ENCODE measurements around the gene SMIM45.

The SMIM45 gene

GRCh38 chr22:41963453-41964111, 11.6 kb downstream of the SMIM45 start:
- H3K4me3 ChIP-seq (ENCODE audit: low read depth, low read length, poor library complexity, severe bottlenecking) = no peak overlapping the region
- H2AFZ ChIP-seq (ENCODE audit: low read length) = no peak overlapping the region
- no peaks in the 10 kb centered on the region for H3K36me3 ChIP-seq (ENCODE audit: insufficient read depth, low read length)
- no peaks in the 10 kb centered on the region for H4K20me1 ChIP-seq (ENCODE audit: insufficient read depth, low read length)
- H3K79me2 ChIP-seq (ENCODE audit: insufficient read depth, low read length) = no peaks in the 10 kb centered on the region
- no peaks in the 10 kb centered on the region for H3K9me2 ChIP-seq (ENCODE audit: low read depth, low read length)
- H3K4me2 ChIP-seq (ENCODE audit: low read length) = no peak overlapping the region
- no peaks in the 10 kb centered on the region for H3F3A ChIP-seq (ENCODE audit: insufficient read depth, low read length)
- no peaks in the 10 kb centered on the region for H3K27me3 ChIP-seq (ENCODE audit: insufficient read depth, low read length)
- H3K9me3 ChIP-seq (ENCODE audit: low read length) = no peaks in the 10 kb centered on the region
- H3K27ac ChIP-seq (ENCODE audit: low read depth, low read length, poor library complexity, severe bottlenecking) = no peak overlapping the region
- TF ChIP-seq EZH2 (IDR thresholded peaks at IDR 0.05; ENCODE audit: borderline replicate concordance, low read length) (no peak), CTCF (IDR thresholded peaks at IDR 0.05; ENCODE audit: low read length) (no peak)
- peaks cover 12% of the 10 kb centered on the region for H3K4me1 ChIP-seq (ENCODE audit: insufficient read depth, low read length, severe bottlenecking)
- H3K9ac ChIP-seq (ENCODE audit: low read length) = no peak overlapping the region

GRCh38 chr22:41964112-41964491, 12.2 kb downstream of the SMIM45 start:
- Histone ChIP-seq H3K9me2 (ENCODE audit: low read depth, low read length) (no peaks in the 10 kb centered on the region), H3K9me3 (ENCODE audit: low read length) (no peaks in the 10 kb centered on the region), H3K9ac (ENCODE audit: low read length) (no peak overlapping the region), H3K27me3 (ENCODE audit: insufficient read depth, low read length) (no peaks in the 10 kb centered on the region), H3K4me1 (ENCODE audit: insufficient read depth, low read length, severe bottlenecking) (peaks cover 12% of the 10 kb centered on the region), H3F3A (ENCODE audit: insufficient read depth, low read length) (no peaks in the 10 kb centered on the region), H3K27ac (ENCODE audit: low read depth, low read length, poor library complexity, severe bottlenecking) (no peak overlapping the region), H3K4me3 (ENCODE audit: low read depth, low read length, poor library complexity, severe bottlenecking) (no peak overlapping the region), H2AFZ (ENCODE audit: low read length) (no peak overlapping the region), H3K36me3 (ENCODE audit: insufficient read depth, low read length) (no peaks in the 10 kb centered on the region), H3K79me2 (ENCODE audit: insufficient read depth, low read length) (no peaks in the 10 kb centered on the region), H4K20me1 (ENCODE audit: insufficient read depth, low read length) (no peaks in the 10 kb centered on the region), H3K4me2 (ENCODE audit: low read length) (no peak overlapping the region)
- TF ChIP-seq EZH2 (IDR thresholded peaks at IDR 0.05; ENCODE audit: borderline replicate concordance, low read length) = no peak
- TF ChIP-seq CTCF (IDR thresholded peaks at IDR 0.05; ENCODE audit: low read length) = no peak

GRCh38 chr22:41966225-41966606, 14.3 kb downstream of the SMIM45 start:
- TF ChIP-seq EZH2 (IDR thresholded peaks at IDR 0.05; ENCODE audit: borderline replicate concordance, low read length) = no peak
- no peak for TF ChIP-seq CTCF (IDR thresholded peaks at IDR 0.05; ENCODE audit: low read length)
- Histone ChIP-seq H3K4me2 (ENCODE audit: low read length) (no peak overlapping the region), H3K4me3 (ENCODE audit: low read depth, low read length, poor library complexity, severe bottlenecking) (no peak overlapping the region)

More at GRCh38 chr22:41966225-41966606, 14.3 kb downstream of the SMIM45 start:
- Histone ChIP-seq H3K9ac (ENCODE audit: low read length) (no peak overlapping the region), H3K4me1 (ENCODE audit: insufficient read depth, low read length, severe bottlenecking) (no peaks in the 10 kb centered on the region), H3K9me3 (ENCODE audit: low read length) (no peaks in the 10 kb centered on the region), H2AFZ (ENCODE audit: low read length) (no peak overlapping the region), H3K9me2 (ENCODE audit: low read depth, low read length) (no peaks in the 10 kb centered on the region), H4K20me1 (ENCODE audit: insufficient read depth, low read length) (no peaks in the 10 kb centered on the region), H3K36me3 (ENCODE audit: insufficient read depth, low read length) (no peaks in the 10 kb centered on the region), H3F3A (ENCODE audit: insufficient read depth, low read length) (no peaks in the 10 kb centered on the region), H3K79me2 (ENCODE audit: insufficient read depth, low read length) (no peaks in the 10 kb centered on the region), H3K27ac (ENCODE audit: low read depth, low read length, poor library complexity, severe bottlenecking) (no peak overlapping the region), H3K27me3 (ENCODE audit: insufficient read depth, low read length) (peaks cover 4% of the 10 kb centered on the region)

All from OCI-LY1 (cell line).